HCT116 (cell line): Measurements from ENCODE around the gene SBSN. TPM values are rescaled to one million over a fixed set of nuclear protein-coding genes. Genes with fewer than 3 reads are reported as not detected.

Source experiments
- ATAC-seq: fragments of 200-7000 bp; cut with Tn5 transposase; 2 replicates; pipeline ENCODE4 v1.9.1; 2020; ENCODE audit warnings: mild to moderate bottlenecking, moderate library complexity
- BruUV-seq: library from RNA; stranded (reverse); fragments of 400-500 nt; replicated peaks from 2 replicates; lab custom pipeline; 2021; lab: Mats Ljungman, UMichigan
- CTCF ChIA-PET: fragments of 300-600 bp; sonication (Branson Sonifier 250); formaldehyde crosslinking; loops from one replicate; lab custom pipeline; 2021; ENCODE audit warnings: antibody characterized with exemption; lab: Charles Lee
- POLR2A ChIA-PET: fragments of 300-600, 350-600 bp; sonication (Branson Sonifier 250); formaldehyde crosslinking; loops from one replicate; lab custom pipeline; 2021; ENCODE audit warnings: antibody characterized with exemption; lab: Charles Lee
- RAD21 ChIA-PET, 2 experiments: fragments of 300-600 bp; sonication (Branson Sonifier 250); formaldehyde crosslinking; loops; one replicate each; lab custom pipeline; 2023; ENCODE audit warnings: low total read pairs in 2 of 2; ENCODE audit not compliant: uncharacterized antibody in 2 of 2, unreplicated experiment in 2 of 2, low non-redundant PET in 1 of 2; lab: Charles Lee
- DNase-seq: peaks from one replicate; pipeline ENCODE4 v3.0.0-alpha.2; 2010; ENCODE audit warnings: low read depth, low spot score
- H2AFZ ChIP-seq: fragments of 200-600 bp; shearing (Covaris generic), sonication (generic); 2 replicates; pipeline ENCODE4 v1.6.1; 2017; ENCODE audit warnings: low read depth, mixed run types, mixed read lengths, antibody characterized with exemption, low read length; ENCODE audit not compliant: poor library complexity, severe bottlenecking
- H3K27ac ChIP-seq: 2 replicates; pipeline ENCODE4 v1.5.1; 2012; ENCODE audit warnings: low read depth, low read length
- H3K27me3 ChIP-seq: fragments of 200-600 bp; sonication (generic); 2 replicates; pipeline ENCODE4 v1.6.1; 2016; ENCODE audit warnings: mixed run types, low read length, mixed read lengths; ENCODE audit not compliant: insufficient read depth
- H3K36me3 ChIP-seq, 2 experiments: fragments of 200-500 bp in 1 of 2; fragments of 200-600 bp in 1 of 2; sonication (Bioruptor generic) in 1 of 2; sonication (generic) in 1 of 2; 2 replicates each; pipeline versions ENCODE4 v1.5.1 to v1.6.1; 2014 to 2016; ENCODE audit warnings: low read length in 2 of 2, inconsistent platforms in 1 of 2, mixed read lengths in 1 of 2, mixed run types in 1 of 2; ENCODE audit not compliant: insufficient read depth in 2 of 2, control insufficient read depth in 1 of 2
- H3K4me1 ChIP-seq, 2 experiments: fragments of 200-600 bp in 1 of 2; sonication (generic) in 1 of 2; 2 replicates each; pipeline versions ENCODE4 v1.5.1 to v1.6.1; 2012 to 2017; ENCODE audit warnings: low read length in 2 of 2, inconsistent platforms in 1 of 2, mild to moderate bottlenecking in 1 of 2, mixed read lengths in 1 of 2, mixed run types in 1 of 2, moderate library complexity in 1 of 2; ENCODE audit not compliant: insufficient read depth in 2 of 2, control insufficient read depth in 1 of 2
- H3K4me2 ChIP-seq: fragments of 200-600 bp; sonication (generic); 2 replicates; pipeline ENCODE4 v1.6.1; 2017; ENCODE audit warnings: mixed run types, low read length, mixed read lengths
- H3K4me3 ChIP-seq, 2 experiments: fragments of 200-600 bp in 1 of 2; sonication (generic) in 1 of 2; replicated peaks in 1 of 2; 2 replicates each; pipeline ENCODE4 v1.5.1; 2011 to 2016; ENCODE audit warnings: low read length in 2 of 2, control low read depth in 1 of 2, low read depth in 1 of 2, mild to moderate bottlenecking in 1 of 2, mixed read lengths in 1 of 2, mixed run types in 1 of 2
- H3K79me2 ChIP-seq: fragments of 200-600 bp; sonication (generic); 2 replicates; pipeline ENCODE4 v1.6.1; 2017; ENCODE audit warnings: mild to moderate bottlenecking, mixed run types, low read length, moderate library complexity, mixed read lengths; ENCODE audit not compliant: insufficient read depth
- H3K9ac ChIP-seq: fragments of 200-600 bp; sonication (generic); 2 replicates; pipeline ENCODE4 v1.6.1; 2016; ENCODE audit warnings: low read length, mixed read lengths
- H3K9me2 ChIP-seq: fragments of 200-600 bp; sonication (generic), shearing (Covaris generic); 2 replicates; pipeline ENCODE4 v1.6.1; 2017; ENCODE audit warnings: mixed run types, mild to moderate bottlenecking, moderate library complexity; ENCODE audit not compliant: insufficient read depth
- H3K9me3 ChIP-seq, 2 experiments: fragments of 200-500 bp in 1 of 2; fragments of 200-600 bp in 1 of 2; sonication (Bioruptor generic) in 1 of 2; sonication (generic) in 1 of 2; 2 replicates each; pipeline ENCODE4 v1.6.1; 2014 to 2017; ENCODE audit warnings: low read length in 2 of 2, mixed read lengths in 2 of 2, inconsistent platforms in 1 of 2, low read depth in 1 of 2, mild to moderate bottlenecking in 1 of 2, mixed run types in 1 of 2, moderate library complexity in 1 of 2; ENCODE audit not compliant: control insufficient read depth in 1 of 2, insufficient read depth in 1 of 2
- H4K20me1 ChIP-seq: fragments of 200-600 bp; sonication (generic), shearing (Covaris generic); 2 replicates; pipeline ENCODE4 v1.6.1; 2017; ENCODE audit warnings: mixed run types, mild to moderate bottlenecking, moderate library complexity; ENCODE audit not compliant: insufficient read depth
- CBX3 ChIP-seq: IDR thresholded peaks from 2 replicates; pipeline ENCODE4 v1.6.1; 2012; ENCODE audit warnings: low read depth
- CEBPB ChIP-seq: IDR thresholded peaks from 2 replicates; pipeline ENCODE4 v1.6.1; 2012; ENCODE audit warnings: low read depth
- POLR2A ChIP-seq: IDR thresholded peaks from 2 replicates; pipeline ENCODE4 v1.7.0; 2011; ENCODE audit warnings: borderline replicate concordance; ENCODE audit not compliant: insufficient read depth, insufficient read length; ENCODE audit errors: extremely low read depth
- RAD21 ChIP-seq: IDR thresholded peaks from 2 replicates; pipeline ENCODE4 v1.6.1; 2012; ENCODE audit warnings: low read depth, mild to moderate bottlenecking
- SIN3A ChIP-seq: IDR thresholded peaks from 2 replicates; pipeline ENCODE4 v1.6.1; 2012; ENCODE audit warnings: low read depth
- SRF ChIP-seq: IDR thresholded peaks from 2 replicates; pipeline ENCODE4 v1.6.1; 2012; ENCODE audit warnings: low read depth
- TCF7L2 ChIP-seq: IDR thresholded peaks from 2 replicates; pipeline ENCODE4 v1.7.0; 2011; ENCODE audit warnings: borderline replicate concordance, inconsistent platforms; ENCODE audit not compliant: insufficient read depth, insufficient read length; ENCODE audit errors: extremely low read depth
- YY1 ChIP-seq: IDR thresholded peaks from 2 replicates; pipeline ENCODE4 v1.6.1; 2011; ENCODE audit warnings: low read length, low read depth, moderate library complexity, mild to moderate bottlenecking; ENCODE audit not compliant: insufficient replicate concordance; ENCODE audit errors: extremely low read depth
- ZBTB33 ChIP-seq: IDR thresholded peaks from 2 replicates; pipeline ENCODE4 v1.6.1; 2011; ENCODE audit warnings: mild to moderate bottlenecking, low read length, moderate library complexity; ENCODE audit not compliant: insufficient replicate concordance; ENCODE audit errors: extremely low read depth
- ZFX ChIP-seq: fragments of 450-650 bp; IDR thresholded peaks from 2 replicates; pipeline ENCODE4 v1.6.1; 2017
- ZNF274 ChIP-seq: fragments of 200-500 bp; sonication (Bioruptor generic); IDR thresholded peaks from 2 replicates; pipeline ENCODE4 v1.6.1; 2014; ENCODE audit warnings: mild to moderate bottlenecking, low read depth, low read length, inconsistent platforms
- intact Hi-C: fragments of 100-400 bp; cut with micrococcal nuclease; formaldehyde crosslinking; loops from 2 replicates; pipeline ENCODE4 v1.10.0; 2022
- total RNA-seq: library from RNA; stranded (reverse); gene quantifications from one replicate; pipeline ENCODE4 v1.2.1, GENCODE V29; 2021; ENCODE audit not compliant: unreplicated experiment
- TF ChIP-seq, protein P1 (sequence below): IDR thresholded peaks from 2 replicates; pipeline ENCODE4 v1.6.1; 2012
- TF ChIP-seq, protein P2 (sequence below): IDR thresholded peaks from 2 replicates; pipeline ENCODE4 v1.6.1; 2012; ENCODE audit warnings: low read depth
- TF ChIP-seq, protein P3 (sequence below), 3 experiments: fragments of 200-600 bp in 1 of 3; sonication (generic) in 1 of 3; IDR thresholded peaks in 2 of 3; conservative IDR thresholded peaks in 1 of 3; 2 replicates each; pipeline ENCODE4 v1.5.1; 2012 to 2017; ENCODE audit warnings: low read depth in 2 of 3, low read length in 2 of 3, antibody characterized with exemption in 1 of 3, borderline replicate concordance in 1 of 3, control low read depth in 1 of 3, mild to moderate bottlenecking in 1 of 3, mixed read lengths in 1 of 3, mixed run types in 1 of 3, moderate library complexity in 1 of 3; ENCODE audit not compliant: insufficient read depth in 1 of 3

The SBSN gene
- total RNA-seq, 1 experiment from 2014 or later: 0.66 TPM

- TF ChIP-seq ZFX (no peak), CEBPB (no peak), TCF7L2 (no peak), ZNF274 (no peak), CBX3 (no peak)
- TF ChIP-seq, protein P1, sequence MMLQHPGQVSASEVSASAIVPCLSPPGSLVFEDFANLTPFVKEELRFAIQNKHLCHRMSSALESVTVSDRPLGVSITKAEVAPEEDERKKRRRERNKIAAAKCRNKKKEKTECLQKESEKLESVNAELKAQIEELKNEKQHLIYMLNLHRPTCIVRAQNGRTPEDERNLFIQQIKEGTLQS: no peak
- TF ChIP-seq, protein P2, sequence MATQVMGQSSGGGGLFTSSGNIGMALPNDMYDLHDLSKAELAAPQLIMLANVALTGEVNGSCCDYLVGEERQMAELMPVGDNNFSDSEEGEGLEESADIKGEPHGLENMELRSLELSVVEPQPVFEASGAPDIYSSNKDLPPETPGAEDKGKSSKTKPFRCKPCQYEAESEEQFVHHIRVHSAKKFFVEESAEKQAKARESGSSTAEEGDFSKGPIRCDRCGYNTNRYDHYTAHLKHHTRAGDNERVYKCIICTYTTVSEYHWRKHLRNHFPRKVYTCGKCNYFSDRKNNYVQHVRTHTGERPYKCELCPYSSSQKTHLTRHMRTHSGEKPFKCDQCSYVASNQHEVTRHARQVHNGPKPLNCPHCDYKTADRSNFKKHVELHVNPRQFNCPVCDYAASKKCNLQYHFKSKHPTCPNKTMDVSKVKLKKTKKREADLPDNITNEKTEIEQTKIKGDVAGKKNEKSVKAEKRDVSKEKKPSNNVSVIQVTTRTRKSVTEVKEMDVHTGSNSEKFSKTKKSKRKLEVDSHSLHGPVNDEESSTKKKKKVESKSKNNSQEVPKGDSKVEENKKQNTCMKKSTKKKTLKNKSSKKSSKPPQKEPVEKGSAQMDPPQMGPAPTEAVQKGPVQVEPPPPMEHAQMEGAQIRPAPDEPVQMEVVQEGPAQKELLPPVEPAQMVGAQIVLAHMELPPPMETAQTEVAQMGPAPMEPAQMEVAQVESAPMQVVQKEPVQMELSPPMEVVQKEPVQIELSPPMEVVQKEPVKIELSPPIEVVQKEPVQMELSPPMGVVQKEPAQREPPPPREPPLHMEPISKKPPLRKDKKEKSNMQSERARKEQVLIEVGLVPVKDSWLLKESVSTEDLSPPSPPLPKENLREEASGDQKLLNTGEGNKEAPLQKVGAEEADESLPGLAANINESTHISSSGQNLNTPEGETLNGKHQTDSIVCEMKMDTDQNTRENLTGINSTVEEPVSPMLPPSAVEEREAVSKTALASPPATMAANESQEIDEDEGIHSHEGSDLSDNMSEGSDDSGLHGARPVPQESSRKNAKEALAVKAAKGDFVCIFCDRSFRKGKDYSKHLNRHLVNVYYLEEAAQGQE: no peak
- TF ChIP-seq, all 23 proteins: peak for 0
Measured at GRCh38 chr19:35508129-35508528, 20.0 kb downstream of the SBSN start (continued).

DNA sequence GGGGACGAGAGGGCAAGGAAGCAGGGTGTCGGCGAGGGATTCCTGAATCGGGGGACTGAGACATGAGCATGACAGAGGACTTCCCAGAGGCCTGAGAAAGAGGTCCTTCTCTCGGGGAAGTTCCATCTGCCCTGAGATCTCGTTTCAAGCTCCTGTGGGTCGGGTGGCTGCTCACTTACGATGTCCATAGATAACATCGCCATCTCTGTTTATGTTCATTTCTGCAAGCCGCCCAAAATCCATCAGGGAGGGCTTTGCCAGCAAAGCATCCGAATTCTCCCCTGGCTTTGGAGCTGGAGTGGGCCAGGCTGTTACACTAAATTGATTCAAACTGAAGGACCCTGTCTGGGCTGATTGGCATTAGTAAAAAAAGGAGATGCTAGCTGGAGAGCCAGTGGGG, 20.6 kb downstream of the SBSN start:
- TF ChIP-seq POLR2A (no peak), CBX3 (no peak), RAD21 (no peak), SRF (no peak), ZNF274 (no peak), ZBTB33 (no peak), CEBPB (no peak), YY1 (no peak), SIN3A (no peak)
- TF ChIP-seq, protein P3, sequence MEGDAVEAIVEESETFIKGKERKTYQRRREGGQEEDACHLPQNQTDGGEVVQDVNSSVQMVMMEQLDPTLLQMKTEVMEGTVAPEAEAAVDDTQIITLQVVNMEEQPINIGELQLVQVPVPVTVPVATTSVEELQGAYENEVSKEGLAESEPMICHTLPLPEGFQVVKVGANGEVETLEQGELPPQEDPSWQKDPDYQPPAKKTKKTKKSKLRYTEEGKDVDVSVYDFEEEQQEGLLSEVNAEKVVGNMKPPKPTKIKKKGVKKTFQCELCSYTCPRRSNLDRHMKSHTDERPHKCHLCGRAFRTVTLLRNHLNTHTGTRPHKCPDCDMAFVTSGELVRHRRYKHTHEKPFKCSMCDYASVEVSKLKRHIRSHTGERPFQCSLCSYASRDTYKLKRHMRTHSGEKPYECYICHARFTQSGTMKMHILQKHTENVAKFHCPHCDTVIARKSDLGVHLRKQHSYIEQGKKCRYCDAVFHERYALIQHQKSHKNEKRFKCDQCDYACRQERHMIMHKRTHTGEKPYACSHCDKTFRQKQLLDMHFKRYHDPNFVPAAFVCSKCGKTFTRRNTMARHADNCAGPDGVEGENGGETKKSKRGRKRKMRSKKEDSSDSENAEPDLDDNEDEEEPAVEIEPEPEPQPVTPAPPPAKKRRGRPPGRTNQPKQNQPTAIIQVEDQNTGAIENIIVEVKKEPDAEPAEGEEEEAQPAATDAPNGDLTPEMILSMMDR (IDR thresholded peaks at IDR 0.05 in 2 of 3, conservative IDR thresholded peaks at IDR 0.05 in 1 of 3; ENCODE audit: borderline replicate concordance in 1 of 3, insufficient read depth in 1 of 3, low read depth in 2 of 3, low read length in 2 of 3): no peak
- H3K27ac ChIP-seq: no peak overlapping the region
- no peak for DNase-seq
- H3K27me3 ChIP-seq: no peaks in the 10 kb centered on the region
- ChIA-PET CTCF (interaction anchor here (2.5 kb wide), 1 partner anchor 12 kb away, joined by 11 read pairs; no protein-coding TSS in a partner anchor), POLR2A (no interaction called here), RAD21 (no interaction called here)
- H4K20me1 ChIP-seq: no peaks in the 10 kb centered on the region
- intact Hi-C loops: no loop called here
- H3K9me3 ChIP-seq: no peaks in the 10 kb centered on the region
- no peak overlapping the region for H3K9ac ChIP-seq
- peaks cover 49% of the 10 kb centered on the region for H3K79me2 ChIP-seq
- H3K4me1 ChIP-seq: peaks cover 5 to 20% of the 10 kb centered on the region in 2 experiments; a peak in 3 of 4 replicates
- H3K36me3 ChIP-seq: peaks cover 15 to 33% of the 10 kb centered on the region in 2 experiments; a peak in 3 of 4 replicates
- no peaks in the 10 kb centered on the region for H3K9me2 ChIP-seq
- no peak overlapping the region for H3K4me2 ChIP-seq
- H2AFZ ChIP-seq: no peak overlapping the region
- no peak overlapping the region for H3K4me3 ChIP-seq
- ATAC-seq: no peak
- BruUV-seq: no TSS peak
